Measurements from ENCODE around the gene SESN1. TPM values are rescaled to one million over a fixed set of nuclear protein-coding genes. Genes with fewer than 3 reads are reported as not detected.

The SESN1 gene
- total and polyA plus RNA-seq, 5 donors from 2014 or later, result 15.8 to 59.6 (median 50.0) TPM

GRCh38 chr6:109051301-109052017, 43.2 kb downstream of the SESN1 start:
- peaks cover 5% of the 10 kb centered on the region for H3K36me3 Mint-ChIP-seq
- peaks cover 0 to 3% (median 0%) of the 10 kb centered on the region in 7 donors for H3K9me3 Mint-ChIP-seq
- no peak for ATAC-seq (ENCODE audit: low read depth in 2 of 2)
- peak overlapping the region; percentile 0 for H3K4me3 ChIP-seq (ENCODE audit: low read depth, low read length)
- no peak overlapping the region for H3K27ac Mint-ChIP-seq
- H3K4me3 Mint-ChIP-seq, result no peak overlapping the region
- peaks cover 20 to 47% (median 29%) of the 10 kb centered on the region in 4 donors for H3K4me1 Mint-ChIP-seq
- no peak overlapping the region for H3K27ac ChIP-seq (ENCODE audit: insufficient read depth, low read length, poor library complexity, severe bottlenecking)
- no peaks in the 10 kb centered on the region for H3K27me3 ChIP-seq (ENCODE audit: control insufficient read depth, insufficient read depth, low read length)
- H3K36me3 ChIP-seq (ENCODE audit: control insufficient read depth, insufficient read depth, low read length), result no peaks in the 10 kb centered on the region
- H3K4me1 ChIP-seq (ENCODE audit: control insufficient read depth, insufficient read depth, low read length, poor library complexity, severe bottlenecking), result peaks cover 7% of the 10 kb centered on the region
- no peaks in the 10 kb centered on the region for H3K9me3 ChIP-seq (ENCODE audit: control insufficient read depth in 2 of 2, low read length in 2 of 2)
- H3K27me3 Mint-ChIP-seq, result peaks cover 4% of the 10 kb centered on the region
- DNase-seq, result no peak

GRCh38 chr6:109050447-109051102, 44.1 kb downstream of the SESN1 start:
- no peak for ATAC-seq (ENCODE audit: low read depth in 2 of 2)
- peaks cover 7% of the 10 kb centered on the region for H3K4me1 ChIP-seq (ENCODE audit: control insufficient read depth, insufficient read depth, low read length, poor library complexity, severe bottlenecking)
- peaks cover 4% of the 10 kb centered on the region for H3K27me3 Mint-ChIP-seq
- H3K4me3 Mint-ChIP-seq, result no peak overlapping the region
- DNase-seq, result no peak
- H3K27me3 ChIP-seq (ENCODE audit: control insufficient read depth, insufficient read depth, low read length), result no peaks in the 10 kb centered on the region
- peaks cover 20 to 45% (median 30%) of the 10 kb centered on the region in 4 donors for H3K4me1 Mint-ChIP-seq
- H3K36me3 Mint-ChIP-seq, result peaks cover 5% of the 10 kb centered on the region
- H3K9me3 ChIP-seq (ENCODE audit: control insufficient read depth in 2 of 2, low read length in 2 of 2), result no peaks in the 10 kb centered on the region
- no peak overlapping the region for H3K27ac ChIP-seq (ENCODE audit: insufficient read depth, low read length, poor library complexity, severe bottlenecking)
- peak overlapping the region in 1 of 3 donors; percentile 50 for H3K27ac Mint-ChIP-seq
- H3K4me3 ChIP-seq (ENCODE audit: low read depth, low read length), result no peak overlapping the region
- H3K36me3 ChIP-seq (ENCODE audit: control insufficient read depth, insufficient read depth, low read length), result no peaks in the 10 kb centered on the region
- peaks cover 0 to 3% (median 0%) of the 10 kb centered on the region in 7 donors for H3K9me3 Mint-ChIP-seq

- H3K27me3 Mint-ChIP-seq, result peaks cover 4% of the 10 kb centered on the region
- H3K27me3 ChIP-seq (ENCODE audit: control insufficient read depth, insufficient read depth, low read length), result no peaks in the 10 kb centered on the region
- no peaks in the 10 kb centered on the region for H3K9me3 ChIP-seq (ENCODE audit: control insufficient read depth in 2 of 2, low read length in 2 of 2)
- peaks cover 0 to 3% (median 0%) of the 10 kb centered on the region in 7 donors for H3K9me3 Mint-ChIP-seq
- H3K4me1 ChIP-seq (ENCODE audit: control insufficient read depth, insufficient read depth, low read length, poor library complexity, severe bottlenecking), result peaks cover 7% of the 10 kb centered on the region
- DNase-seq (no peak), ATAC-seq (ENCODE audit: low read depth in 2 of 2) (no peak)
- H3K36me3 Mint-ChIP-seq, result peaks cover 5% of the 10 kb centered on the region
- no peak overlapping the region for H3K4me3 ChIP-seq (ENCODE audit: low read depth, low read length)
- H3K36me3 ChIP-seq (ENCODE audit: control insufficient read depth, insufficient read depth, low read length), result no peaks in the 10 kb centered on the region
- no peak overlapping the region for H3K27ac ChIP-seq (ENCODE audit: insufficient read depth, low read length, poor library complexity, severe bottlenecking)
- no peak overlapping the region for H3K27ac Mint-ChIP-seq
- peak overlapping the region in 1 of 4 donors; percentile 17 for H3K4me3 Mint-ChIP-seq
- H3K4me1 Mint-ChIP-seq, result peaks cover 23 to 49% (median 32%) of the 10 kb centered on the region in 4 donors
Observed at GRCh38 chr6:109050012-109050411, 44.6 kb downstream of the SESN1 start.

- no peak overlapping the region for H3K27ac ChIP-seq (ENCODE audit: insufficient read depth, low read length, poor library complexity, severe bottlenecking)
Observed at GRCh38 chr6:109048670-109049415, 45.8 kb downstream of the SESN1 start.

GRCh38 chr6:109048176-109048575, 46.5 kb downstream of the SESN1 start:
- H3K27ac ChIP-seq (ENCODE audit: insufficient read depth, low read length, poor library complexity, severe bottlenecking), result no peak overlapping the region
- Mint-ChIP-seq H3K9me3 (peaks cover 0 to 3% (median 0%) of the 10 kb centered on the region in 7 donors), H3K27ac (peak overlapping the region in 1 of 3 donors; percentile 77), H3K4me3 (no peak overlapping the region), H3K27me3 (peaks cover 4% of the 10 kb centered on the region), H3K36me3 (peaks cover 5% of the 10 kb centered on the region), H3K4me1 (peaks cover 27 to 49% (median 29%) of the 10 kb centered on the region in 4 donors)
- no peaks in the 10 kb centered on the region for H3K9me3 ChIP-seq (ENCODE audit: control insufficient read depth in 2 of 2, low read length in 2 of 2)
- H3K4me1 ChIP-seq (ENCODE audit: control insufficient read depth, insufficient read depth, low read length, poor library complexity, severe bottlenecking), result peaks cover 7% of the 10 kb centered on the region
- H3K27me3 ChIP-seq (ENCODE audit: control insufficient read depth, insufficient read depth, low read length), result no peaks in the 10 kb centered on the region
- no peaks in the 10 kb centered on the region for H3K36me3 ChIP-seq (ENCODE audit: control insufficient read depth, insufficient read depth, low read length)
- no peak for DNase-seq
- ATAC-seq (ENCODE audit: low read depth in 2 of 2), result no peak
- H3K4me3 ChIP-seq (ENCODE audit: low read depth, low read length), result no peak overlapping the region

More at GRCh38 chr6:109048670-109049415, 45.8 kb downstream of the SESN1 start:
- no peak for DNase-seq
- H3K36me3 ChIP-seq (ENCODE audit: control insufficient read depth, insufficient read depth, low read length), result no peaks in the 10 kb centered on the region
- Mint-ChIP-seq H3K4me1 (peaks cover 24 to 51% (median 31%) of the 10 kb centered on the region in 4 donors), H3K27ac (peak overlapping the region in 2 of 3 donors; percentile 12 to 56), H3K4me3 (no peak overlapping the region), H3K27me3 (peaks cover 4% of the 10 kb centered on the region), H3K36me3 (peaks cover 5% of the 10 kb centered on the region), H3K9me3 (peaks cover 0 to 3% (median 0%) of the 10 kb centered on the region in 7 donors)
- H3K4me1 ChIP-seq (ENCODE audit: control insufficient read depth, insufficient read depth, low read length, poor library complexity, severe bottlenecking), result peaks cover 7% of the 10 kb centered on the region
- H3K4me3 ChIP-seq (ENCODE audit: low read depth, low read length), result no peak overlapping the region
- H3K27me3 ChIP-seq (ENCODE audit: control insufficient read depth, insufficient read depth, low read length), result no peaks in the 10 kb centered on the region
- ATAC-seq (ENCODE audit: low read depth in 2 of 2), result no peak
- no peaks in the 10 kb centered on the region for H3K9me3 ChIP-seq (ENCODE audit: control insufficient read depth in 2 of 2, low read length in 2 of 2)

- ATAC-seq (ENCODE audit: low read depth in 2 of 2), result no peak
- peak overlapping the region in 1 of 3 donors; percentile 36 for H3K27ac Mint-ChIP-seq
Observed at GRCh38 chr6:109045493-109045892, 49.2 kb downstream of the SESN1 start.

GRCh38 chr6:109039795-109040194, 54.9 kb downstream of the SESN1 start:
- Mint-ChIP-seq H3K4me1 (peaks cover 23 to 42% (median 31%) of the 10 kb centered on the region in 4 donors), H3K9me3 (peaks cover 0 to 1% (median 0%) of the 10 kb centered on the region in 7 donors), H3K27me3 (peaks cover 5% of the 10 kb centered on the region), H3K36me3 (peaks cover 4% of the 10 kb centered on the region), H3K27ac (peak overlapping the region in 1 of 3 donors; percentile 26), H3K4me3 (no peak overlapping the region)
- H3K4me1 ChIP-seq (ENCODE audit: control insufficient read depth, insufficient read depth, low read length, poor library complexity, severe bottlenecking), result peaks cover 17% of the 10 kb centered on the region
- DNase-seq (no peak), ATAC-seq (ENCODE audit: low read depth in 2 of 2) (no peak)
- H3K27ac ChIP-seq (ENCODE audit: insufficient read depth, low read length, poor library complexity, severe bottlenecking), result no peak overlapping the region
- H3K9me3 ChIP-seq (ENCODE audit: control insufficient read depth in 2 of 2, low read length in 2 of 2), result no peaks in the 10 kb centered on the region
- no peak overlapping the region for H3K4me3 ChIP-seq (ENCODE audit: low read depth, low read length)
- no peaks in the 10 kb centered on the region for H3K27me3 ChIP-seq (ENCODE audit: control insufficient read depth, insufficient read depth, low read length)
- no peaks in the 10 kb centered on the region for H3K36me3 ChIP-seq (ENCODE audit: control insufficient read depth, insufficient read depth, low read length)

More at GRCh38 chr6:109045493-109045892, 49.2 kb downstream of the SESN1 start:
- H3K9me3 Mint-ChIP-seq, result peaks cover 0 to 3% (median 0%) of the 10 kb centered on the region in 7 donors
- H3K4me1 Mint-ChIP-seq, result peaks cover 12 to 27% (median 20%) of the 10 kb centered on the region in 4 donors
- Histone ChIP-seq H3K27me3 (ENCODE audit: control insufficient read depth, insufficient read depth, low read length) (no peaks in the 10 kb centered on the region), H3K4me3 (ENCODE audit: low read depth, low read length) (no peak overlapping the region), H3K9me3 (ENCODE audit: control insufficient read depth in 2 of 2, low read length in 2 of 2) (no peaks in the 10 kb centered on the region), H3K36me3 (ENCODE audit: control insufficient read depth, insufficient read depth, low read length) (no peaks in the 10 kb centered on the region), H3K4me1 (ENCODE audit: control insufficient read depth, insufficient read depth, low read length, poor library complexity, severe bottlenecking) (peaks cover 3% of the 10 kb centered on the region), H3K27ac (ENCODE audit: insufficient read depth, low read length, poor library complexity, severe bottlenecking) (no peak overlapping the region)
- H3K27me3 Mint-ChIP-seq, result peaks cover 4% of the 10 kb centered on the region
- DNase-seq, result no peak
- peaks cover 5% of the 10 kb centered on the region for H3K36me3 Mint-ChIP-seq
- H3K4me3 Mint-ChIP-seq, result no peak overlapping the region

All from CD4-positive, CD25-positive, alpha-beta regulatory T cell (primary cell).